K562 (cell line): ENCODE results near the gene HRG. TPM values are rescaled to one million over a fixed set of nuclear protein-coding genes. Genes with fewer than 3 reads are reported as not detected.

Experiments used
- CHCHD3 ChIP-seq: fragments of 250-450 bp; sonication (Bioruptor Pico); IDR thresholded peaks from 2 replicates; pipeline ENCODE4 v2.1.2; 2022; ENCODE audit warnings: mild to moderate bottlenecking
- EGR1 ChIP-seq: fragments of 450-650 bp; conservative IDR thresholded peaks from 2 replicates; pipeline ENCODE4 v1.6.1; 2017; ENCODE audit warnings: mild to moderate bottlenecking
- FOXP1 ChIP-seq: sonication (generic); formaldehyde crosslinking; IDR thresholded peaks from 2 replicates; pipeline ENCODE4 v1.8.0; 2022; ENCODE audit warnings: mild to moderate bottlenecking, missing genetic modification reagents
- GATA2 ChIP-seq: sonication (generic); formaldehyde crosslinking; IDR thresholded peaks from 2 replicates; pipeline ENCODE4 v1.4.0; 2020; ENCODE audit warnings: mild to moderate bottlenecking, missing genetic modification reagents
- HDAC2 ChIP-seq: fragments of 450-650 bp; IDR thresholded peaks from 2 replicates; pipeline ENCODE4 v1.6.1; 2016; ENCODE audit warnings: mild to moderate bottlenecking
- HDAC3 ChIP-seq: fragments of 450-650 bp; IDR thresholded peaks from 2 replicates; pipeline ENCODE4 v1.6.1; 2018; ENCODE audit warnings: borderline replicate concordance, mild to moderate bottlenecking, moderate library complexity; ENCODE audit not compliant: partially characterized antibody
- JUND ChIP-seq, 2 experiments: IDR thresholded peaks; 2 replicates in 1 of 2; 3 replicates in 1 of 2; pipeline ENCODE4 v1.6.1; 2011; ENCODE audit warnings: borderline replicate concordance in 2 of 2, low read depth in 2 of 2, low read length in 2 of 2, improper control_type of control experiment in 1 of 2, missing biosample characterization in 1 of 2, missing genetic modification characterization in 1 of 2, missing genetic modification reagents in 1 of 2
- LCOR ChIP-seq: sonication (generic); formaldehyde crosslinking; IDR thresholded peaks from 2 replicates; pipeline ENCODE4 v1.8.0; 2022; ENCODE audit warnings: mild to moderate bottlenecking, missing genetic modification reagents
- MAFK ChIP-seq: IDR thresholded peaks from 2 replicates; pipeline ENCODE4 v1.6.1; 2011; ENCODE audit warnings: low read length, improper control_type of control experiment
- MYBL2 ChIP-seq, 2 experiments: fragments of 450-650 bp in 1 of 2; sonication (generic) in 1 of 2; formaldehyde crosslinking in 1 of 2; IDR thresholded peaks; 2 replicates each; pipeline versions ENCODE4 v1.6.1 to v1.8.1; 2017 to 2022; ENCODE audit warnings: borderline replicate concordance in 1 of 2, inconsistent platforms in 1 of 2, low read depth in 1 of 2, mild to moderate bottlenecking in 1 of 2, missing genetic modification reagents in 1 of 2, moderate library complexity in 1 of 2
- PTTG1 ChIP-seq: fragments of 450-650 bp; IDR thresholded peaks from 2 replicates; pipeline ENCODE4 v1.6.1; 2016; ENCODE audit warnings: low read depth, mild to moderate bottlenecking, missing genetic modification characterization, missing compliant biosample characterization
- TCF3 ChIP-seq: sonication (generic); formaldehyde crosslinking; IDR thresholded peaks from 2 replicates; pipeline ENCODE4 v1.4.0; 2020; ENCODE audit warnings: mild to moderate bottlenecking, missing genetic modification reagents
- ZFX ChIP-seq: sonication (generic); formaldehyde crosslinking; IDR thresholded peaks from 2 replicates; pipeline ENCODE4 v1.8.0; 2022; ENCODE audit warnings: mild to moderate bottlenecking, missing genetic modification reagents, moderate library complexity
- ZNF217 ChIP-seq: sonication (generic); formaldehyde crosslinking; IDR thresholded peaks from 2 replicates; pipeline ENCODE4 v1.8.0; 2022; ENCODE audit warnings: mild to moderate bottlenecking, missing genetic modification reagents
- ZNF766 ChIP-seq: fragments of 200-800 bp; sonication (Bioruptor generic); conservative IDR thresholded peaks from 2 replicates; pipeline ENCODE4 v1.6.1; 2016; ENCODE audit warnings: missing genetic modification characterization, missing compliant biosample characterization
- polyA plus RNA-seq, 8 experiments: library from polyadenylated mRNA; depleted of rRNA in 4 of 8; stranded (reverse) in 5 of 8; unstranded in 3 of 8; fragments of >200 nt; fragmentation: Nextera tagmentation in 2 of 8; fragmentation: Illumina TruSeq in 1 of 8; extraction: Ambion mirVana in 2 of 8; extraction: Trizol in 1 of 8; gene quantifications; 2 replicates each; pipeline versions ENCODE4 v1.2.1 to v1.2.3, GENCODE V29; 2011 to 2014; ENCODE audit warnings: inconsistent platforms in 1 of 8, missing spikeins in 1 of 8
- total RNA-seq, 7 experiments: library from RNA; depleted of rRNA in 6 of 7; stranded (reverse); fragments of >200 nt in 6 of 7; fragmentation: Illumina TruSeq in 2 of 7; extraction: Trizol in 2 of 7; gene quantifications; 2 replicates each; pipeline versions ENCODE4 v1.2.1 to v1.2.3, GENCODE V29; 2011 to 2021; ENCODE audit warnings: low replicate concordance in 1 of 7
- TF ChIP-seq, protein P1 (sequence below): fragments of 250-450 bp; sonication (Bioruptor Pico); IDR thresholded peaks from 2 replicates; pipeline ENCODE4 v1.4.0; 2020
- TF ChIP-seq, protein P2 (sequence below): fragments of 450-650 bp; formaldehyde crosslinking; IDR thresholded peaks from 2 replicates; pipeline ENCODE4 v1.4.0; 2020; ENCODE audit warnings: mild to moderate bottlenecking, moderate library complexity
- TF ChIP-seq, protein P3 (sequence below), 2 experiments: fragments of 150-350 bp in 1 of 2; IDR thresholded peaks; 2 replicates each; pipeline ENCODE4 v1.6.1; 2012 to 2016; ENCODE audit warnings: low read depth in 2 of 2, low read length in 2 of 2, mild to moderate bottlenecking in 1 of 2, moderate library complexity in 1 of 2
- TF ChIP-seq, protein P4 (sequence below): fragments of 450-650 bp; IDR thresholded peaks from 2 replicates; pipeline ENCODE4 v1.6.1; 2016; ENCODE audit warnings: low read depth, mild to moderate bottlenecking, moderate library complexity
- TF ChIP-seq, protein P5 (sequence below), 2 experiments: fragments of 450-650 bp in 1 of 2; sonication (generic) in 1 of 2; formaldehyde crosslinking in 1 of 2; IDR thresholded peaks in 1 of 2; conservative IDR thresholded peaks in 1 of 2; 2 replicates each; pipeline versions ENCODE4 v1.6.1 to v1.8.1; 2016 to 2023; ENCODE audit warnings: mild to moderate bottlenecking in 2 of 2, moderate library complexity in 2 of 2, inconsistent platforms in 1 of 2, missing genetic modification reagents in 1 of 2

HRG gene
- total and polyA plus RNA-seq, 9 of the 15 experiments (the other 6 are each of a cell fraction or from before 2014, with no cell fraction given): not detected

DNA sequence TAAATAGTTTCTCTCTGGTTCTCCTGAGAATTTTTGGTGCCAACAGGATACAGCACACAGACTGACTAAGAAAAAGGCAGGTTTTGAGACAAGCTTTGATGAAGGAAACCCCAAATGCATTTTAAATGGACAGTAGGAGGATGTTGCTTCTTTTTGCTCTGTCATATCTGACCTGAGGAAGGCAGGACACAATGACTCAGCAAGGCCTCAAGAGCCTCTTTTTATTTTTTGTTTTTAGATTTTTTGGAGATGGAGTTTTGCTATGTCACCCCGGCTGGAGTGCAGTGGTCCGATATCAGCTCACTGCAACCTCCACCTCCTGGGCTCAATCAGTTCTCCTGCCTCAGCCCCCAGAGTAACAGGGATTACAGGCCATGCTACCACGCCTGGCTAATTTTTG, 34.5 kb downstream of the HRG start (continued):
- TF ChIP-seq, protein P1, sequence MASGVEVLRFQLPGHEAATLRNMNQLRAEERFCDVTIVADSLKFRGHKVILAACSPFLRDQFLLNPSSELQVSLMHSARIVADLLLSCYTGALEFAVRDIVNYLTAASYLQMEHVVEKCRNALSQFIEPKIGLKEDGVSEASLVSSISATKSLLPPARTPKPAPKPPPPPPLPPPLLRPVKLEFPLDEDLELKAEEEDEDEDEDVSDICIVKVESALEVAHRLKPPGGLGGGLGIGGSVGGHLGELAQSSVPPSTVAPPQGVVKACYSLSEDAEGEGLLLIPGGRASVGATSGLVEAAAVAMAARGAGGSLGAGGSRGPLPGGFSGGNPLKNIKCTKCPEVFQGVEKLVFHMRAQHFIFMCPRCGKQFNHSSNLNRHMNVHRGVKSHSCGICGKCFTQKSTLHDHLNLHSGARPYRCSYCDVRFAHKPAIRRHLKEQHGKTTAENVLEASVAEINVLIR: no peak
- TF ChIP-seq ZNF217 (CRISPR knock-in tag) (no peak), EGR1 (peak; percentile 33; the same call in 1 of the 2 replicates), HDAC3 (peak; percentile 71), ZFX (CRISPR knock-in tag) (peak; percentile 70), TCF3 (CRISPR knock-in tag) (peak; percentile 87), CHCHD3 (no peak), JUND (IDR thresholded peaks at IDR 0.05; ENCODE audit: borderline replicate concordance, low read depth, low read length) (peak; percentile 84), JUND (tag; IDR thresholded peaks at IDR 0.05; ENCODE audit: borderline replicate concordance, low read depth, low read length) (peak; percentile 75; the same call in 2 of the 3 replicates), MYBL2 (IDR thresholded peaks at IDR 0.05; ENCODE audit: low read depth) (no peak), MYBL2 (CRISPR knock-in tag; IDR thresholded peaks at IDR 0.05; ENCODE audit: borderline replicate concordance) (no peak), MAFK (peak; percentile 97), LCOR (CRISPR knock-in tag) (peak; percentile 95), GATA2 (CRISPR knock-in tag) (peak; percentile 60), ZNF766 (CRISPR knock-in tag) (peak; percentile 69), HDAC2 (peak; percentile 99), PTTG1 (no peak), FOXP1 (CRISPR knock-in tag) (no peak)
- TF ChIP-seq, protein P2, sequence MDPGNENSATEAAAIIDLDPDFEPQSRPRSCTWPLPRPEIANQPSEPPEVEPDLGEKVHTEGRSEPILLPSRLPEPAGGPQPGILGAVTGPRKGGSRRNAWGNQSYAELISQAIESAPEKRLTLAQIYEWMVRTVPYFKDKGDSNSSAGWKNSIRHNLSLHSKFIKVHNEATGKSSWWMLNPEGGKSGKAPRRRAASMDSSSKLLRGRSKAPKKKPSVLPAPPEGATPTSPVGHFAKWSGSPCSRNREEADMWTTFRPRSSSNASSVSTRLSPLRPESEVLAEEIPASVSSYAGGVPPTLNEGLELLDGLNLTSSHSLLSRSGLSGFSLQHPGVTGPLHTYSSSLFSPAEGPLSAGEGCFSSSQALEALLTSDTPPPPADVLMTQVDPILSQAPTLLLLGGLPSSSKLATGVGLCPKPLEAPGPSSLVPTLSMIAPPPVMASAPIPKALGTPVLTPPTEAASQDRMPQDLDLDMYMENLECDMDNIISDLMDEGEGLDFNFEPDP: no peak
- TF ChIP-seq, protein P3, sequence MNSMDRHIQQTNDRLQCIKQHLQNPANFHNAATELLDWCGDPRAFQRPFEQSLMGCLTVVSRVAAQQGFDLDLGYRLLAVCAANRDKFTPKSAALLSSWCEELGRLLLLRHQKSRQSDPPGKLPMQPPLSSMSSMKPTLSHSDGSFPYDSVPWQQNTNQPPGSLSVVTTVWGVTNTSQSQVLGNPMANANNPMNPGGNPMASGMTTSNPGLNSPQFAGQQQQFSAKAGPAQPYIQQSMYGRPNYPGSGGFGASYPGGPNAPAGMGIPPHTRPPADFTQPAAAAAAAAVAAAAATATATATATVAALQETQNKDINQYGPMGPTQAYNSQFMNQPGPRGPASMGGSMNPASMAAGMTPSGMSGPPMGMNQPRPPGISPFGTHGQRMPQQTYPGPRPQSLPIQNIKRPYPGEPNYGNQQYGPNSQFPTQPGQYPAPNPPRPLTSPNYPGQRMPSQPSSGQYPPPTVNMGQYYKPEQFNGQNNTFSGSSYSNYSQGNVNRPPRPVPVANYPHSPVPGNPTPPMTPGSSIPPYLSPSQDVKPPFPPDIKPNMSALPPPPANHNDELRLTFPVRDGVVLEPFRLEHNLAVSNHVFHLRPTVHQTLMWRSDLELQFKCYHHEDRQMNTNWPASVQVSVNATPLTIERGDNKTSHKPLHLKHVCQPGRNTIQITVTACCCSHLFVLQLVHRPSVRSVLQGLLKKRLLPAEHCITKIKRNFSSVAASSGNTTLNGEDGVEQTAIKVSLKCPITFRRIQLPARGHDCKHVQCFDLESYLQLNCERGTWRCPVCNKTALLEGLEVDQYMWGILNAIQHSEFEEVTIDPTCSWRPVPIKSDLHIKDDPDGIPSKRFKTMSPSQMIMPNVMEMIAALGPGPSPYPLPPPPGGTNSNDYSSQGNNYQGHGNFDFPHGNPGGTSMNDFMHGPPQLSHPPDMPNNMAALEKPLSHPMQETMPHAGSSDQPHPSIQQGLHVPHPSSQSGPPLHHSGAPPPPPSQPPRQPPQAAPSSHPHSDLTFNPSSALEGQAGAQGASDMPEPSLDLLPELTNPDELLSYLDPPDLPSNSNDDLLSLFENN (IDR thresholded peaks at IDR 0.05; ENCODE audit: low read depth in 2 of 2, low read length in 2 of 2): peak in 1 of 2 experiments; percentile 70; a peak in 1 of 4 replicates
- TF ChIP-seq, protein P4, sequence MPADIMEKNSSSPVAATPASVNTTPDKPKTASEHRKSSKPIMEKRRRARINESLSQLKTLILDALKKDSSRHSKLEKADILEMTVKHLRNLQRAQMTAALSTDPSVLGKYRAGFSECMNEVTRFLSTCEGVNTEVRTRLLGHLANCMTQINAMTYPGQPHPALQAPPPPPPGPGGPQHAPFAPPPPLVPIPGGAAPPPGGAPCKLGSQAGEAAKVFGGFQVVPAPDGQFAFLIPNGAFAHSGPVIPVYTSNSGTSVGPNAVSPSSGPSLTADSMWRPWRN: peak; percentile 59
- TF ChIP-seq, protein P5, sequence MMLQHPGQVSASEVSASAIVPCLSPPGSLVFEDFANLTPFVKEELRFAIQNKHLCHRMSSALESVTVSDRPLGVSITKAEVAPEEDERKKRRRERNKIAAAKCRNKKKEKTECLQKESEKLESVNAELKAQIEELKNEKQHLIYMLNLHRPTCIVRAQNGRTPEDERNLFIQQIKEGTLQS (IDR thresholded peaks at IDR 0.05): peak; percentile 83
- TF ChIP-seq, protein P5 (CRISPR knock-in tag; conservative IDR thresholded peaks at IDR 0.05): no peak
